Activated CD4-positive, alpha-beta T cell treated with anti-CD3 and anti-CD28 coated beads for 36 hours (primary cell): ENCODE results near the gene KCTD13. TPM values are rescaled to one million over a fixed set of nuclear protein-coding genes. Genes with fewer than 3 reads are reported as not detected.
A peak's percentile ranks its signal among the peaks of the same experiment; 100 is the strongest.
"Not testable (repeated sequence)": the region's sequence is repeated elsewhere in the genome, so short reads cannot be mapped to it uniquely, and the experiment has no call there.

Source experiments
- ATAC-seq: fragments of 200-7000 bp; cut with Tn5 transposase; one replicate; pipeline ENCODE4 v1.10.0; 2021; ENCODE audit warnings: mild to moderate bottlenecking, moderate library complexity
- CTCF ChIA-PET: fragments of 350-600 bp; sonication (Branson Sonifier 250); formaldehyde crosslinking; loops from one replicate; lab custom pipeline; 2021; ENCODE audit warnings: antibody characterized with exemption; lab: Charles Lee
- POLR2A ChIA-PET: fragments of 350-600 bp; sonication (Branson Sonifier 250); formaldehyde crosslinking; loops from one replicate; lab custom pipeline; 2021; ENCODE audit warnings: antibody characterized with exemption, inconsistent platforms; lab: Charles Lee
- DNase-seq: peaks from one replicate; pipeline ENCODE4 v3.0.0-alpha.2; 2020
- H3K27ac Mint-ChIP-seq: one replicate; pipeline ENCODE4 v1.8.0; 2021; ENCODE audit warnings: mixed read lengths
- H3K27me3 Mint-ChIP-seq: one replicate; pipeline ENCODE4 v1.8.0; 2021; ENCODE audit warnings: mixed read lengths
- H3K36me3 Mint-ChIP-seq: one replicate; pipeline ENCODE4 v1.8.0; 2021; ENCODE audit warnings: low read depth, mixed read lengths
- H3K4me1 Mint-ChIP-seq: one replicate; pipeline ENCODE4 v1.8.0; 2021; ENCODE audit warnings: mixed read lengths
- H3K4me3 Mint-ChIP-seq: one replicate; pipeline ENCODE4 v1.8.0; 2021; ENCODE audit warnings: mild to moderate bottlenecking, moderate library complexity, mixed read lengths
- H3K9me3 Mint-ChIP-seq: one replicate; pipeline ENCODE4 v1.8.0; 2021; ENCODE audit warnings: low read depth, mixed read lengths
- intact Hi-C, 2 experiments: fragments of 100-400 bp; cut with DNase I in 1 of 2; cut with micrococcal nuclease in 1 of 2; formaldehyde crosslinking; loops; one replicate each; pipeline versions ENCODE4 v1.14.2 to v1.15.1; 2022 to 2024; cut with DNase I, micrococcal nuclease
- total RNA-seq, 2 experiments: library from RNA; stranded (reverse); gene quantifications; one replicate each; pipeline ENCODE4 v1.2.3, GENCODE V29; 2021

The KCTD13 gene
- total RNA-seq, 2 experiments from 2014 or later: 30.4 to 33.4 TPM

- ChIA-PET POLR2A (interaction anchor here (0.5 kb wide), 1 partner anchor 43 kb away, joined by 14 read pairs; no protein-coding TSS in a partner anchor), CTCF (interaction anchor here (0.5 to 1.0 kb wide), 3 partner anchors 73 to 239 kb away, joined by 4 to 5 read pairs (median 4); partner anchors contain the start of gene PAGR1)
- peaks cover 27% of the 10 kb centered on the region for H3K36me3 Mint-ChIP-seq
Observed at GRCh38 chr16:29921034-29921385, 5.0 kb downstream of the KCTD13 start.

GRCh38 chr16:29920288-29921033 lies 5.6 kb downstream of the KCTD13 start:
- H3K4me1 Mint-ChIP-seq: peaks cover 23% of the 10 kb centered on the region
- intact Hi-C loops: no loop called here
- CTCF ChIA-PET: interaction anchor here (0.5 to 1.0 kb wide), 3 partner anchors 72 to 239 kb away, joined by 4 to 5 read pairs (median 4); partner anchors contain the start of gene PAGR1

More at GRCh38 chr16:29921034-29921385, 5.0 kb downstream of the KCTD13 start:
- DNase-seq (no peak), ATAC-seq (no peak)
- intact Hi-C loops: no loop called here
- peak overlapping the region; percentile 2 for H3K27ac Mint-ChIP-seq
- no peaks in the 10 kb centered on the region for H3K9me3 Mint-ChIP-seq
- peaks cover 23% of the 10 kb centered on the region for H3K4me1 Mint-ChIP-seq
- H3K27me3 Mint-ChIP-seq: no peaks in the 10 kb centered on the region
- no peak overlapping the region for H3K4me3 Mint-ChIP-seq

GRCh38 chr16:29916979-29917378 lies 9.0 kb downstream of the KCTD13 start:
- no peak overlapping the region for H3K27ac Mint-ChIP-seq
- H3K36me3 Mint-ChIP-seq: peaks cover 23% of the 10 kb centered on the region
- DNase-seq (no peak), ATAC-seq (no peak)
- H3K9me3 Mint-ChIP-seq: no peaks in the 10 kb centered on the region
- ChIA-PET POLR2A (interaction anchor here (1.4 kb wide), 1 partner anchor 9 kb away, joined by 5 read pairs; the partner anchor contains the start of gene KCTD13), CTCF (interaction anchor here (0.6 to 1.9 kb wide), 4 partner anchors 9 to 115 kb away, joined by 3 to 7 read pairs (median 4); partner anchors contain the start of gene KCTD13)
- no peaks in the 10 kb centered on the region for H3K27me3 Mint-ChIP-seq
- H3K4me1 Mint-ChIP-seq: peaks cover 5% of the 10 kb centered on the region
- intact Hi-C loops: no loop called here
- no peak overlapping the region for H3K4me3 Mint-ChIP-seq

More at GRCh38 chr16:29920288-29921033, 5.6 kb downstream of the KCTD13 start:
- Mint-ChIP-seq H3K27ac (peak overlapping the region; percentile 2), H3K4me3 (no peak overlapping the region), H3K9me3 (no peaks in the 10 kb centered on the region), H3K36me3 (peaks cover 26% of the 10 kb centered on the region), H3K27me3 (no peaks in the 10 kb centered on the region)
- POLR2A ChIA-PET: interaction anchor here (0.5 kb wide), 1 partner anchor 44 kb away, joined by 14 read pairs; no protein-coding TSS in a partner anchor
- ATAC-seq (no peak), DNase-seq (no peak)

- Mint-ChIP-seq H3K36me3 (peaks cover 19% of the 10 kb centered on the region), H3K9me3 (no peaks in the 10 kb centered on the region), H3K27ac (no peak overlapping the region), H3K4me1 (peaks cover 2% of the 10 kb centered on the region), H3K27me3 (no peaks in the 10 kb centered on the region), H3K4me3 (no peak overlapping the region)
- DNase-seq: no peak
- intact Hi-C loops: no loop called here
- ChIA-PET POLR2A (interaction anchor here (1.4 kb wide), 1 partner anchor 11 kb away, joined by 5 read pairs; the partner anchor contains the start of gene KCTD13), CTCF (interaction anchor here (1.1 to 1.7 kb wide), 2 partner anchors 15 to 116 kb away, joined by 3 to 5 read pairs; no protein-coding TSS in a partner anchor)
- no peak for ATAC-seq
Observed at GRCh38 chr16:29915590-29916247, 10.3 kb downstream of the KCTD13 start.

- Mint-ChIP-seq H3K27me3 (no peaks in the 10 kb centered on the region), H3K27ac (no peak overlapping the region), H3K4me1 (no peaks in the 10 kb centered on the region), H3K4me3 (no peak overlapping the region), H3K9me3 (no peaks in the 10 kb centered on the region), H3K36me3 (peaks cover 13% of the 10 kb centered on the region)
- POLR2A ChIA-PET: no interaction called here
- intact Hi-C loops: no loop called here
- CTCF ChIA-PET: interaction anchor here (0.9 to 1.4 kb wide), 2 partner anchors 37 to 119 kb away, joined by 3 read pairs; no protein-coding TSS in a partner anchor
- DNase-seq: no peak
- ATAC-seq: no peak
Observed at GRCh38 chr16:29913514-29913913, 12.5 kb downstream of the KCTD13 start.

GRCh38 chr16:29912087-29912486 lies 13.9 kb downstream of the KCTD13 start:
- DNase-seq (no peak), ATAC-seq (no peak)
- Mint-ChIP-seq H3K27ac (no peak overlapping the region), H3K9me3 (no peaks in the 10 kb centered on the region), H3K36me3 (peaks cover 13% of the 10 kb centered on the region), H3K27me3 (no peaks in the 10 kb centered on the region), H3K4me3 (no peak overlapping the region), H3K4me1 (no peaks in the 10 kb centered on the region)
- POLR2A ChIA-PET: interaction anchor here (1.3 kb wide), 1 partner anchor 10 kb away, joined by 3 read pairs; no protein-coding TSS in a partner anchor
- intact Hi-C loops: no loop called here
- CTCF ChIA-PET: no interaction called here

GRCh38 chr16:29911676-29912010 lies 14.4 kb downstream of the KCTD13 start:
- no peak overlapping the region for H3K4me3 Mint-ChIP-seq
- no peak for DNase-seq
- ATAC-seq: no peak
- H3K36me3 Mint-ChIP-seq: peaks cover 13% of the 10 kb centered on the region
- intact Hi-C loops: no loop called here
- H3K27ac Mint-ChIP-seq: no peak overlapping the region
- CTCF ChIA-PET: no interaction called here
- H3K9me3 Mint-ChIP-seq: no peaks in the 10 kb centered on the region
- H3K4me1 Mint-ChIP-seq: no peaks in the 10 kb centered on the region
- POLR2A ChIA-PET: interaction anchor here (1.3 kb wide), 1 partner anchor 10 kb away, joined by 3 read pairs; no protein-coding TSS in a partner anchor
- H3K27me3 Mint-ChIP-seq: no peaks in the 10 kb centered on the region

GRCh38 chr16:29910819-29911675 lies 15.0 kb downstream of the KCTD13 start:
- Mint-ChIP-seq H3K36me3 (peaks cover 16% of the 10 kb centered on the region), H3K4me3 (no peak overlapping the region), H3K27ac (no peak overlapping the region), H3K4me1 (no peaks in the 10 kb centered on the region), H3K27me3 (no peaks in the 10 kb centered on the region), H3K9me3 (no peaks in the 10 kb centered on the region)
- CTCF ChIA-PET: interaction anchor here (0.6 kb wide), 1 partner anchor 148 kb away, joined by 3 read pairs; no protein-coding TSS in a partner anchor
- no peak for DNase-seq
- POLR2A ChIA-PET: no interaction called here
- intact Hi-C loops: no loop called here
- ATAC-seq: no peak

GRCh38 chr16:29909851-29910250 lies 16.2 kb downstream of the KCTD13 start:
- peaks cover 16% of the 10 kb centered on the region for H3K36me3 Mint-ChIP-seq
- H3K4me3 Mint-ChIP-seq, H3K27me3 Mint-ChIP-seq, H3K9me3 Mint-ChIP-seq, intact Hi-C loops, H3K27ac Mint-ChIP-seq, ATAC-seq, DNase-seq, H3K4me1 Mint-ChIP-seq, POLR2A ChIA-PET: not testable (repeated sequence)
- CTCF ChIA-PET: interaction anchor here (1.0 kb wide), 1 partner anchor 19 kb away, joined by 4 read pairs; no protein-coding TSS in a partner anchor

- no peaks in the 10 kb centered on the region for H3K9me3 Mint-ChIP-seq
- no peak overlapping the region for H3K4me3 Mint-ChIP-seq
- no peaks in the 10 kb centered on the region for H3K4me1 Mint-ChIP-seq
- DNase-seq (no peak), ATAC-seq (no peak)
- ChIA-PET CTCF (interaction anchor here (1.0 kb wide), 1 partner anchor 19 kb away, joined by 4 read pairs; no protein-coding TSS in a partner anchor), POLR2A (no interaction called here)
- intact Hi-C loops: no loop called here
- H3K27me3 Mint-ChIP-seq: no peaks in the 10 kb centered on the region
- no peak overlapping the region for H3K27ac Mint-ChIP-seq
- H3K36me3 Mint-ChIP-seq: peaks cover 16% of the 10 kb centered on the region
Observed at GRCh38 chr16:29909391-29909790, 16.6 kb downstream of the KCTD13 start.
